Tibial artery (tissue), 4 donors: ENCODE measurements around the gene TAS1R3.

Experiments used
- DNase-seq, 2 donors: peaks; one replicate each; pipeline ENCODE4 v3.0.0-alpha.2; 2019
- H3K27ac ChIP-seq, 2 donors: fragments of 200-600 bp; sonication (generic) in 1 of 2; 1 replicate in 1 of 2; 2 replicates in 1 of 2; pipeline ENCODE4 v1.5.1; 2018 to 2019; ENCODE audit warnings: mild to moderate bottlenecking in 1 of 2
- H3K27me3 ChIP-seq, 2 donors: fragments of 200-600 bp; sonication (generic) in 1 of 2; one replicate each; pipeline versions ENCODE4 v1.5.1 to v1.6.0; 2016 to 2019
- H3K36me3 ChIP-seq, 3 donors: fragments of 200-600 bp; sonication (generic) in 2 of 3; one replicate each; pipeline ENCODE4 v1.5.1; 2016 to 2019; ENCODE audit warnings: mild to moderate bottlenecking in 2 of 3
- H3K4me1 ChIP-seq, 4 donors: fragments of 200-600 bp; sonication (generic) in 2 of 4; 1 replicate in 3 of 4; 2 replicates in 1 of 4; pipeline ENCODE4 v1.5.1; 2016 to 2019
- H3K4me3 ChIP-seq, 2 donors: fragments of 200-600 bp; sonication (generic) in 1 of 2; 1 replicate in 1 of 2; 2 replicates in 1 of 2; pipeline ENCODE4 v1.5.1; 2018 to 2019; ENCODE audit warnings: mild to moderate bottlenecking in 2 of 2
- H3K9me3 ChIP-seq, 3 donors: fragments of 200-600 bp; sonication (generic) in 1 of 3; one replicate each; pipeline ENCODE4 v1.5.1; 2016 to 2019
- intact Hi-C: fragments of 100-400 bp; cut with DNase I; formaldehyde crosslinking; loops from one replicate; pipeline ENCODE4 v1.15.0; 2023; ENCODE audit warnings: low total_unique reads
- TF ChIP-seq, protein P1 (sequence below), 2 experiments: fragments of 200-600 bp in 1 of 2; fragments of 450-650 bp in 1 of 2; IDR thresholded peaks; one replicate each; pipeline ENCODE4 v1.5.1; 2017 to 2019; ENCODE audit warnings: antibody characterized with exemption in 2 of 2, mild to moderate bottlenecking in 1 of 2, moderate library complexity in 1 of 2

Gene TAS1R3

GRCh38 chr1:1330366-1331067, 563 bp upstream of the TAS1R3 start:
- Histone ChIP-seq H3K36me3 (peaks cover 13 to 30% (median 22%) of the 10 kb centered on the region in 3 donors), H3K4me1 (peaks cover 0 to 44% (median 10%) of the 10 kb centered on the region in 4 donors), H3K9me3 (no peaks in the 10 kb centered on the region), H3K27me3 (no peaks in the 10 kb centered on the region), H3K27ac (no peak overlapping the region), H3K4me3 (no peak overlapping the region)
- DNase-seq, result no peak
- intact Hi-C loops, result no loop called here
- TF ChIP-seq, protein P1, sequence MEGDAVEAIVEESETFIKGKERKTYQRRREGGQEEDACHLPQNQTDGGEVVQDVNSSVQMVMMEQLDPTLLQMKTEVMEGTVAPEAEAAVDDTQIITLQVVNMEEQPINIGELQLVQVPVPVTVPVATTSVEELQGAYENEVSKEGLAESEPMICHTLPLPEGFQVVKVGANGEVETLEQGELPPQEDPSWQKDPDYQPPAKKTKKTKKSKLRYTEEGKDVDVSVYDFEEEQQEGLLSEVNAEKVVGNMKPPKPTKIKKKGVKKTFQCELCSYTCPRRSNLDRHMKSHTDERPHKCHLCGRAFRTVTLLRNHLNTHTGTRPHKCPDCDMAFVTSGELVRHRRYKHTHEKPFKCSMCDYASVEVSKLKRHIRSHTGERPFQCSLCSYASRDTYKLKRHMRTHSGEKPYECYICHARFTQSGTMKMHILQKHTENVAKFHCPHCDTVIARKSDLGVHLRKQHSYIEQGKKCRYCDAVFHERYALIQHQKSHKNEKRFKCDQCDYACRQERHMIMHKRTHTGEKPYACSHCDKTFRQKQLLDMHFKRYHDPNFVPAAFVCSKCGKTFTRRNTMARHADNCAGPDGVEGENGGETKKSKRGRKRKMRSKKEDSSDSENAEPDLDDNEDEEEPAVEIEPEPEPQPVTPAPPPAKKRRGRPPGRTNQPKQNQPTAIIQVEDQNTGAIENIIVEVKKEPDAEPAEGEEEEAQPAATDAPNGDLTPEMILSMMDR (IDR thresholded peaks at IDR 0.05), result no peak

DNA sequence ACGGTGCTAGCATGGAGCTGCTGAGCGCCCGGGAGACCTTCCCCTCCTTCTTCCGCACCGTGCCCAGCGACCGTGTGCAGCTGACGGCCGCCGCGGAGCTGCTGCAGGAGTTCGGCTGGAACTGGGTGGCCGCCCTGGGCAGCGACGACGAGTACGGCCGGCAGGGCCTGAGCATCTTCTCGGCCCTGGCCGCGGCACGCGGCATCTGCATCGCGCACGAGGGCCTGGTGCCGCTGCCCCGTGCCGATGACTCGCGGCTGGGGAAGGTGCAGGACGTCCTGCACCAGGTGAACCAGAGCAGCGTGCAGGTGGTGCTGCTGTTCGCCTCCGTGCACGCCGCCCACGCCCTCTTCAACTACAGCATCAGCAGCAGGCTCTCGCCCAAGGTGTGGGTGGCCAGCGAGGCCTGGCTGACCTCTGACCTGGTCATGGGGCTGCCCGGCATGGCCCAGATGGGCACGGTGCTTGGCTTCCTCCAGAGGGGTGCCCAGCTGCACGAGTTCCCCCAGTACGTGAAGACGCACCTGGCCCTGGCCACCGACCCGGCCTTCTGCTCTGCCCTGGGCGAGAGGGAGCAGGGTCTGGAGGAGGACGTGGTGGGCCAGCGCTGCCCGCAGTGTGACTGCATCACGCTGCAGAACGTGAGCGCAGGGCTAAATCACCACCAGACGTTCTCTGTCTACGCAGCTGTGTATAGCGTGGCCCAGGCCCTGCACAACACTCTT, 1.1 kb downstream of the TAS1R3 start:
- intact Hi-C loops, result no loop called here
- H3K4me3 ChIP-seq, result no peak overlapping the region

DNA sequence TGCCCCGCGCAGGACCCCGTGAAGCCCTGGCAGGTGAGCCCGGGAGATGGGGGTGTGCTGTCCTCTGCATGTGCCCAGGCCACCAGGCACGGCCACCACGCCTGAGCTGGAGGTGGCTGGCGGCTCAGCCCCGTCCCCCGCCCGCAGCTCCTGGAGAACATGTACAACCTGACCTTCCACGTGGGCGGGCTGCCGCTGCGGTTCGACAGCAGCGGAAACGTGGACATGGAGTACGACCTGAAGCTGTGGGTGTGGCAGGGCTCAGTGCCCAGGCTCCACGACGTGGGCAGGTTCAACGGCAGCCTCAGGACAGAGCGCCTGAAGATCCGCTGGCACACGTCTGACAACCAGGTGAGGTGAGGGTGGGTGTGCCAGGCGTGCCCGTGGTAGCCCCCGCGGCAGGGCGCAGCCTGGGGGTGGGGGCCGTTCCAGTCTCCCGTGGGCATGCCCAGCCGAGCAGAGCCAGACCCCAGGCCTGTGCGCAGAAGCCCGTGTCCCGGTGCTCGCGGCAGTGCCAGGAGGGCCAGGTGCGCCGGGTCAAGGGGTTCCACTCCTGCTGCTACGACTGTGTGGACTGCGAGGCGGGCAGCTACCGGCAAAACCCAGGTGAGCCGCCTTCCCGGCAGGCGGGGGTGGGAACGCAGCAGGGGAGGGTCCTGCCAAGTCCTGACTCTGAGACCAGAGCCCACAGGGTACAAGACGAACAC, 1.8 kb downstream of the TAS1R3 start:
- Histone ChIP-seq H3K4me1 (peaks cover 0 to 30% (median 0%) of the 10 kb centered on the region in 4 donors), H3K27ac (no peak overlapping the region), H3K27me3 (no peaks in the 10 kb centered on the region), H3K36me3 (peaks cover 4 to 38% (median 27%) of the 10 kb centered on the region in 3 donors), H3K9me3 (no peaks in the 10 kb centered on the region), H3K4me3 (no peak overlapping the region)
- TF ChIP-seq, protein P1 (IDR thresholded peaks at IDR 0.05), result no peak
- intact Hi-C loops, result no loop called here
- no peak for DNase-seq

More for the DNA sequence above, 1.1 kb downstream of the TAS1R3 start:
- Histone ChIP-seq H3K9me3 (no peaks in the 10 kb centered on the region), H3K27me3 (no peaks in the 10 kb centered on the region), H3K27ac (no peak overlapping the region), H3K36me3 (peaks cover 11 to 38% (median 27%) of the 10 kb centered on the region in 3 donors), H3K4me1 (peaks cover 0 to 30% (median 0%) of the 10 kb centered on the region in 4 donors)
- TF ChIP-seq, protein P1 (IDR thresholded peaks at IDR 0.05), result no peak
- DNase-seq, result no peak

- Histone ChIP-seq H3K4me1 (peaks cover 0 to 30% (median 0%) of the 10 kb centered on the region in 4 donors), H3K4me3 (no peak overlapping the region), H3K9me3 (no peaks in the 10 kb centered on the region), H3K27ac (no peak overlapping the region), H3K27me3 (no peaks in the 10 kb centered on the region), H3K36me3 (peaks cover 8 to 38% (median 32%) of the 10 kb centered on the region in 3 donors)
- no peak for DNase-seq
- intact Hi-C loops, result no loop called here
- TF ChIP-seq, protein P1 (IDR thresholded peaks at IDR 0.05), result no peak
Observed at GRCh38 chr1:1333551-1334241, 2.6 kb downstream of the TAS1R3 start.

DNA sequence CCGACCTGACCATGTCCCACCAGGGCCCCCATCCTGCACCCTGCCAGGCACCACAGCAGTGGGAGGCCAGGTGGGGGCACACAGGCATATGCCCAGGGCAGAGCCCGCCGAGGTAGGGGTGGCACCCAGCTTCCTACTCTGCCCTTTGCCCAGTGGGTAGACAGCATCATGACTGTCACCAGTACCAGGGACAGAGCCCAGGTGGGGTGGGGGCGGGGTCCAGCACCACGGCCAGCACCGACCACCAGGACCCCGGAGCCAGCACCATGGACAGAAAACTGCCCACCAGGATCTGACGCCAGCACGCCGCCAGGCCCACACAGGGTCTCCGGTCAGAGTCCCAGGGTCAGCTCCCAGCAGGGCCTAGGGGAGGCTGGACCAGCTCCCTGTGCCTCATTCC, 3.8 kb downstream of the TAS1R3 start:
- DNase-seq, result no peak
- no peak overlapping the region for H3K4me3 ChIP-seq
- TF ChIP-seq, protein P1 (IDR thresholded peaks at IDR 0.05), result no peak
- H3K27ac ChIP-seq, result no peak overlapping the region
- H3K4me1 ChIP-seq, result peaks cover 0 to 30% (median 0%) of the 10 kb centered on the region in 4 donors
- intact Hi-C loops, result no loop called here
- H3K36me3 ChIP-seq, result peaks cover 15 to 47% (median 44%) of the 10 kb centered on the region in 3 donors
- no peaks in the 10 kb centered on the region for H3K9me3 ChIP-seq
- H3K27me3 ChIP-seq, result no peaks in the 10 kb centered on the region
